Measurements from ENCODE around the gene GART. TPM values are rescaled to one million over a fixed set of nuclear protein-coding genes. Genes with fewer than 3 reads are reported as not detected.

Gene GART
- total RNA-seq, 2 experiments from 2014 or later, result 224 to 232 TPM

DNA sequence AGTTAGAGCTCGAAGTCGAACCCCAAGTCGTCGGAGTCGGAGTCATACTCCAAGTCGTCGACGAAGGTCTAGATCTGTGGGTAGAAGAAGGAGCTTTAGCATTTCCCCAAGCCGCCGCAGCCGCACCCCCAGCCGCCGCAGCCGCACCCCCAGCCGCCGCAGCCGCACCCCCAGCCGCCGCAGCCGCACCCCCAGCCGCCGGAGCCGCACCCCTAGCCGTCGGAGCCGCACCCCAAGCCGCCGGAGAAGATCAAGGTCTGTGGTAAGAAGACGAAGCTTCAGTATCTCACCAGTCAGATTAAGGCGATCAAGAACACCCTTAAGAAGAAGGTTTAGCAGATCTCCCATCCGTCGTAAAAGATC lies 13.0 kb upstream of the GART start:
- DNase-seq (no peak), ATAC-seq (no peak)
- no peak overlapping the region for H3K27ac Mint-ChIP-seq
- H3K4me1 Mint-ChIP-seq (ENCODE audit: low read depth), result peaks cover 54% of the 10 kb centered on the region
- intact Hi-C loops (cut with micrococcal nuclease), result no loop called here
- no peak overlapping the region for H3K4me3 Mint-ChIP-seq
- POLR2A ChIA-PET, result interaction anchor here (0.7 to 7.4 kb wide), 7 partner anchors 12 to 38 kb away, joined by 3 to 44 read pairs (median 5); partner anchors contain the start of genes DONSON, GART and SON
- TF ChIP-seq CTCF (IDR thresholded peaks at IDR 0.05), result no peak
- H3K27me3 Mint-ChIP-seq, result no peaks in the 10 kb centered on the region
- peaks cover 84% of the 10 kb centered on the region for H3K36me3 Mint-ChIP-seq (ENCODE audit: low read depth)
- CTCF ChIA-PET, result interaction anchor here (0.8 to 2.5 kb wide), 7 partner anchors 9 to 73 kb away, joined by 3 to 10 read pairs (median 3); no protein-coding TSS in a partner anchor
- no peaks in the 10 kb centered on the region for H3K9me3 Mint-ChIP-seq

GRCh38 chr21:33554236-33554981 lies 12.5 kb upstream of the GART start:
- POLR2A ChIA-PET, result interaction anchor here (0.7 to 7.4 kb wide), 9 partner anchors 12 to 54 kb away, joined by 3 to 44 read pairs (median 4); partner anchors contain the start of genes DONSON, GART and SON
- CTCF ChIA-PET, result interaction anchor here (1.0 to 2.5 kb wide), 6 partner anchors 9 to 51 kb away, joined by 3 to 10 read pairs (median 4); no protein-coding TSS in a partner anchor
- no peaks in the 10 kb centered on the region for H3K9me3 Mint-ChIP-seq
- DNase-seq, result no peak
- intact Hi-C loops (cut with micrococcal nuclease), result no loop called here
- no peak for TF ChIP-seq CTCF (IDR thresholded peaks at IDR 0.05)
- H3K4me3 Mint-ChIP-seq, result peak overlapping the region; percentile 34
- peaks cover 54% of the 10 kb centered on the region for H3K4me1 Mint-ChIP-seq (ENCODE audit: low read depth)
- peak overlapping the region; percentile 76 for H3K27ac Mint-ChIP-seq
- no peaks in the 10 kb centered on the region for H3K27me3 Mint-ChIP-seq
- no peak for ATAC-seq
- H3K36me3 Mint-ChIP-seq (ENCODE audit: low read depth), result peaks cover 84% of the 10 kb centered on the region

- H3K27ac Mint-ChIP-seq, result no peak overlapping the region
- H3K4me3 Mint-ChIP-seq, result no peak overlapping the region
- ATAC-seq, result no peak
- POLR2A ChIA-PET, result interaction anchor here (1.4 to 2.6 kb wide), 2 partner anchors 11 to 13 kb away, joined by 6 to 32 read pairs; partner anchors contain the start of genes GART and SON
- DNase-seq, result no peak
- TF ChIP-seq CTCF (IDR thresholded peaks at IDR 0.05), result no peak
- intact Hi-C loops (cut with micrococcal nuclease), result no loop called here
- H3K9me3 Mint-ChIP-seq, result no peaks in the 10 kb centered on the region
- peaks cover 54% of the 10 kb centered on the region for H3K4me1 Mint-ChIP-seq (ENCODE audit: low read depth)
- H3K36me3 Mint-ChIP-seq (ENCODE audit: low read depth), result peaks cover 83% of the 10 kb centered on the region
- CTCF ChIA-PET, result interaction anchor here (0.6 to 2.0 kb wide), 2 partner anchors 53 to 213 kb away, joined by 4 to 5 read pairs; no protein-coding TSS in a partner anchor
- no peaks in the 10 kb centered on the region for H3K27me3 Mint-ChIP-seq
These were observed 11.2 kb upstream of the GART start for GRCh38 chr21:33552999-33553598.

GRCh38 chr21:33552093-33552998 lies 10.4 kb upstream of the GART start:
- CTCF ChIA-PET, result interaction anchor here (1.0 to 2.0 kb wide), 2 partner anchors 32 to 53 kb away, joined by 3 to 5 read pairs; no protein-coding TSS in a partner anchor
- peaks cover 54% of the 10 kb centered on the region for H3K4me1 Mint-ChIP-seq (ENCODE audit: low read depth)
- peaks cover 76% of the 10 kb centered on the region for H3K36me3 Mint-ChIP-seq (ENCODE audit: low read depth)

More at GRCh38 chr21:33552093-33552998, 10.4 kb upstream of the GART start:
- DNase-seq (no peak), ATAC-seq (peak; percentile 14)
- intact Hi-C loops (cut with micrococcal nuclease), result no loop called here
- no peaks in the 10 kb centered on the region for H3K27me3 Mint-ChIP-seq
- peak overlapping the region; percentile 34 for H3K27ac Mint-ChIP-seq
- H3K9me3 Mint-ChIP-seq, result no peaks in the 10 kb centered on the region
- no peak for TF ChIP-seq CTCF (IDR thresholded peaks at IDR 0.05)
- POLR2A ChIA-PET, result interaction anchor here (0.6 to 2.6 kb wide), 6 partner anchors 9 to 333 kb away, joined by 3 to 32 read pairs (median 4); partner anchors contain the start of genes GART and SON
- H3K4me3 Mint-ChIP-seq, result no peak overlapping the region
